Germinal center (tissue), 1 donor: ENCODE measurements around the gene LAPTM5.
"Not testable (repeated sequence)": the region's sequence is repeated elsewhere in the genome, so short reads cannot be mapped to it uniquely, and the experiment has no call there.

Experiments used
- DNase-seq: peaks from one replicate; pipeline ENCODE4 v3.0.0; 2012; ENCODE audit warnings: mixed read lengths, low spot score

Gene LAPTM5

GRCh38 chr1:30757352-30758120 lies at the start of gene LAPTM5:
Gene LAPTM5, minus strand, starts transcription at chr1:30757774. Its CDS starts 29 bp downstream, at chr1:30757745.
- DNase-seq = peak; percentile 63

DNA sequence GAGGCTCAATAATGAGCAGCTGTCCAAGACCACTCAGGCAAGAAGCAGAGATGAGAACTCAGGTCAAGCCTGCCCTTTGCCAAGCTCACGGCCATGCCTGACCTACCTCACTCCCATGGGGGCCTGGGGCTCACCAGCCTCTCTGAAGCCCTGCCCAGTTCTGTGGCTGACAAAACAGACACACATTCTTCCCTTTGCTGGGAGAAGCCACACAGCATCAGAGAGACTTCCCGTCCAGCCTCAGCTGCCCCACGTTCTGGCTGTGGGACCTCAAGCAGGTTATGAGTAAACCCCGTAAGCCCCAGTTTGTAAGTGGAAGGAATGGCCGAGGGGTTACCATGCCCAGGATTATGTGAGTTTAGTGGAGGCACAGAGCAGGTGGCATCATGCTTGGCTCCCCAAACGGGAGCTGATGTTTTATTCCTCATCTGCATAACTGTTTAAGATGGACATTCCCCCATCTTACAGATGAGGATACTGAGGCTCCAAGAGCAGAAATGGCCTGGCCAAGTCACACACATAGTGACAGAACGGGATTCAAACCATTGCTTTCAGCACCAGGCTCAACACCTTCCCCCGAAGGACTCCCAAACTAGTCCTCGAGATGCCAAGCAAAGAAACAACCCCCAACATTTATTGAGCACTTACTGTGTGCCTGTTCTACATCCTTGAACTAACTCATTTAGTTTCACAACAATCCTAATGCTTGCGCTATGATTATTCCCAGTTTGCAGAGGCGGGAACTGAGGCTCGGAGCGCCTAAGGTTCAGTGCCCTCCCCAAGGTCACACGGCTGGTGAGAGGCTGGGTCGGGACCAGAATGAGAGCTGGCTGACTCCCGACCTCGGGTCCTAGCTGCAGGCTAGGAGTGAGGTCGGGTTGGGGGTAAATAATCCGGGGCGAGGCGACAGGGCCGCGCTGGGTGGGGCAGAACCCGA lies 49.1 kb upstream of the LAPTM5 start:
- no peak for DNase-seq

DNA sequence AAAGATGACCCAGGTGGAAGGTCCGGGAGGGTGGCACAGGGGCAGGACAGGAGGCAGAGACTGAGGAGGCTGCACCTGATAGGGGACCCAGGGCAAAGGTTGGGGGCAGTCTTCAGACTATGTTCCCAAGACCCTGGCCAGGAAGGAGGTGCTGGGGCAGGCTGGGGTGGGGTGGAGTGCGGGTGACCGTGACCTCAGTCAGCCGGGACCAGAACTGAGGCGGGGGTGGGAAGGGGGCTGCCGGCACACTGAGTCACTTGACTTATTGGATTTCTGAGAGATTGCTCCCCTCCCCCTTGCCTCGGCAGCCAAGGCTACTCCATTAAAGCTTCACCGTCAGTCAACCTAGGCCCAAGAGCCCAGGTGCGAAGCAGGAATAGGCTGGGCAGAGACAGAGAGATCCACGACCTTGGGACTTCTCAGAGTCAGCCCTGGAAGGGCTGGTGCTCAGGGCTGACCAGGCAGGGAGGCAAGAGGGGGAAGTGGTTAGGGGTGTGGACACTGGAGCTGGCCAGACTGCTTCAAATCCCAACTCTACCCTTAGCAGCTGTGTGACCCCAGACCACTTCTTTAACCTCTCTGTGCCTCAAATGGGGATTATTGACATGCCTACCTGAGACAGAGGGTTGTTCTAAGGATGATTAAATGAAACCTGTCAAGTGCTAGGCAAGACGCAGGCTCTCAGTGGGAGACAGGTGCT lies 47.9 kb upstream of the LAPTM5 start:
- DNase-seq = no peak

DNA sequence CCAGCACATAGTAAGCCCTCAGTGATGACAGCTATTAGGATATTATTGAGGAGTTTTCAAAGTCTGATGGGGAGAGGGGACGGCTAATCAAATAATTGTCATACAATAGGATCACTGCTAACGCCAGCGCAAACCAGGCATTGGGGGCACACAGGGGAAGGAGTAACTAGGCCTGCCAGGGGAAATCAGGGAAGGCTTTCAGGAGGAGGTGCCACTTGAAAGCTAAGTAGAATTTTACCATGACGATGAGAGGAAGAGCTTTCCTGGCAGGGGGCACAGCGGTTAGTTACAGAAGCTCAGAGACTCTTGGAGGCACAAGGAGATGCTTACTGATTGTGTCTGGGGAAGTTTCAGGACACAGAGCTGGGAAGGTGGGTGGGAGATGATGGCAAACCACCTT lies 47.2 kb upstream of the LAPTM5 start:
- DNase-seq = no peak

GRCh38 chr1:30804352-30804751 lies 46.8 kb upstream of the LAPTM5 start:
- no peak for DNase-seq

- no peak for DNase-seq
These were observed 46.0 kb upstream of the LAPTM5 start for GRCh38 chr1:30803562-30803961.

- peak; percentile 70 for DNase-seq
These were observed 44.2 kb upstream of the LAPTM5 start for GRCh38 chr1:30801771-30802198.

DNA sequence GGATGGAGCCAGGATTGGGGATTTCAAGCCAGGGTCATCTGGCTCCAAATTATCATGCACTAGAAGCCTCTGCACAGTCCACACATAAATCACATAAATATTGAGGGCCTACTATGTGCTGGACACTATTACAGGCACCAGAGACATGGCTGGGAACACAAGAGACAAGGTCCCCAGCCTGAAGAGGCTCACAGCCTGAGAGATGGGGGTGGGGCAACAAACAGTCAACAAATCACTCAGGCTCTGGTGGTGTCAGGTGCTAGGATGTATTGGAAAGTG lies 41.6 kb upstream of the LAPTM5 start:
- DNase-seq = no peak

DNA sequence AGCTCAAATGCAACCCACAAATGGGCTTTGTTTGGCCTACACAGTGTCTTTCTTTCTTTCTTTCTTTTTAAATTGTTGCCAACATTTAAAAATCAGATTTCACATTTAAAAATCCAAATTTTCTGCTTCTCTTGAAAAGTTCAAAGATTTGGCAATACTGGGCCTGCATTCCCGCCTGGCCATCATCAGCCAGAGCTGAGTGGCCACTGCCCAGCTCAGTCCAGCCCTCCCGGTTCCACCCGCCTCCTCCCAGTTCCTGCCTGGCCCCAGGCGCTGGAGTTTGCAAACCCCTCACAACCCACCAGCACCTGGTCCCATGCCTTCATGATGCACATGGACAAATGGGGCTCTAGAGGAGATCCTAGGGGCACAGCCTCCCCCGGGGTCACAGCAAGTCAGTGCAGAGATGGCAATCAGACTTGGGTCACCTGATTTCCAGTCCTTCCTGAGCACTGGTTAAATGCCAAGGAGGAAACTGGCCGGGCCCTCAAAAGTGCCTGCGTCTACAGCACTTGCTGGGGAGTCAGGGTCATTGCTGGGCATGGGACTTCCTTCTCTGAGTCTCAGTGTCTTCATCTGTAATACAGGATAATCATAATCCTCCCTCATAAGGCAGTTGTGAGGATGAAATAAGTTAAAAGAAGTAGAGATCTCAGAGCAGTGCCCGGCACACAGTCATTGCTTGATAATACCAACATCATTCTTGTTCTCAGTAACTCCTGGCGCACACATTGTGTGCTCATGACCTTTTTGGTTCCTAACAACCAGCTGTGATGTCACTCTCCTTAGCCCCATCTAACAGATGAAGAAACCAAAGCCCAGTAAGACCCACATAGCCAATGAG lies 41.0 kb upstream of the LAPTM5 start:
- DNase-seq = no peak

DNA sequence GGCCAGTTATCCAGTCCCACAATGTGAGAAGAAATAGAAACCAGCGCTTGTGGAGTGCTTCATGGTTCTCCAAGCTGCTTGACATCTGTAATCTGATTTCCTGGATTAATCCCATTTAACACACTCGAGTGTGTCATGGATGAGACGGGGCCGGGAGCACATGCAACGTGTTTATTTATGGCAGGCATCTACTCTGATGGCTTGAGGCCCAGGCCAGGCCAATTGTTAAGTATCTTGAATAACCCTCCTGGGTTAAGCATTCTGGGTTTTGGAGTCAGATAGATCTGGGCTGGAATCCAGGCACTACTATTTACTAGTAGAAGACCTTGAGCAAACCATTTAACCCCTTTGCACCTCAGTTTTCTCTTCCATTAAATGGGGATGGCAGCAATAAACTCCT lies 37.5 kb upstream of the LAPTM5 start:
- DNase-seq = no peak

DNA sequence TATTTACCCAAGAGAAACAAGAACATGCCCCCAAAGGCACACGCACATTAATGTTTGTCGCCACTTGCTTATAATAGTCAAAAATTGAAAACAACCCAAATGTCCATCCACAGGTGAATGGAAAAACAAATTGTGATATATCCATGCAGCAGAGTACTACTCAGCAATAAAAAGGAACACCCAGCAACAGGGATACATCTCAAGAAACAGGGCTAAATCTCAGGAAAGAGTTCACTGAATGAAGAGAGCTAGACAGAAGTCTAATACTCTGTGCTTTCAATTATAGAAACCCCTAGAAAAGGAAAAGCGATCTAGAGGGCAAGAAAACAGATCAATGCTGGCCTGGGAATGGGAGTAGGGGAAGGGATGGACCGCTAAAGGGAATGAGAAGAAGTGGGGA lies 36.7 kb upstream of the LAPTM5 start:
- no peak for DNase-seq

DNA sequence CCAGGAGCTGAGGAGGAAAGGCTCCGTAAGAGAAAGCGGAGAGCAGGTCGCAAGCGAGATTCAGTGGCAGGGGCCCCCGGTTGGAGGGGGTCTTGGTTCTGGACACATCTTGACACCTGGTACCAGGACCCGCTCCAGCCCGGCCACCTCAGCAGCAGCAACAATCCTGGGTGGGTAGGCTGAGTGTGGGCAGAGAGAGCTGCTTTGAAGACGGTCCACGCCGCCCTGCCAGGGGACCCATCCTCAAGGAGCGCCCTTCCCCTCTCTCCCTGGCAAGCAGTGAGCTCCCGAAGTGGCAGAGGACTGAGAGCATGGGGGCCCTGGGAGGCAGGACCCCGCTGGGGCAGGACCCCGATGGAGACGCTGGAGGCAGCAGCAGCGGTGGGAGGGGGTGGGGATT lies 35.6 kb upstream of the LAPTM5 start:
- DNase-seq = no peak

DNA sequence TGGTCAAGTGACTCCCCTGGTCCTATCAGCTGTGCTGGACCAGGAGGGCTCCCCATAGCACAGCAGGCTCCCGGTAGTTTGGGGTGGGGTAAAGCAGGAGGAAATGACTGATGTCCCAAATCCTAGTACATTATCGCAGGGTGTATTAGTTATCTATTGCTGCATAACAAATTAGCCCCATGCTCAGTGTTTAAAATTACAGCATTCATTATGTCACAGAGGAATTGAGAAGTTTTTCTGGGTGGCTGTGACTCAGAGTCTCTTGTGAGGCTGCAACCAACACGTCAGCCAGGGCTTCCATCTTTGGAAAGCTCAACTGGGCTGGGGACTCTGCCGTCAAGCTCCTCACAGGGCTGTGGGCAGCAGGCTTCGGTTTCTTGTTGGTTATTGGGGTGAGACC lies 34.3 kb upstream of the LAPTM5 start:
- no peak for DNase-seq

DNA sequence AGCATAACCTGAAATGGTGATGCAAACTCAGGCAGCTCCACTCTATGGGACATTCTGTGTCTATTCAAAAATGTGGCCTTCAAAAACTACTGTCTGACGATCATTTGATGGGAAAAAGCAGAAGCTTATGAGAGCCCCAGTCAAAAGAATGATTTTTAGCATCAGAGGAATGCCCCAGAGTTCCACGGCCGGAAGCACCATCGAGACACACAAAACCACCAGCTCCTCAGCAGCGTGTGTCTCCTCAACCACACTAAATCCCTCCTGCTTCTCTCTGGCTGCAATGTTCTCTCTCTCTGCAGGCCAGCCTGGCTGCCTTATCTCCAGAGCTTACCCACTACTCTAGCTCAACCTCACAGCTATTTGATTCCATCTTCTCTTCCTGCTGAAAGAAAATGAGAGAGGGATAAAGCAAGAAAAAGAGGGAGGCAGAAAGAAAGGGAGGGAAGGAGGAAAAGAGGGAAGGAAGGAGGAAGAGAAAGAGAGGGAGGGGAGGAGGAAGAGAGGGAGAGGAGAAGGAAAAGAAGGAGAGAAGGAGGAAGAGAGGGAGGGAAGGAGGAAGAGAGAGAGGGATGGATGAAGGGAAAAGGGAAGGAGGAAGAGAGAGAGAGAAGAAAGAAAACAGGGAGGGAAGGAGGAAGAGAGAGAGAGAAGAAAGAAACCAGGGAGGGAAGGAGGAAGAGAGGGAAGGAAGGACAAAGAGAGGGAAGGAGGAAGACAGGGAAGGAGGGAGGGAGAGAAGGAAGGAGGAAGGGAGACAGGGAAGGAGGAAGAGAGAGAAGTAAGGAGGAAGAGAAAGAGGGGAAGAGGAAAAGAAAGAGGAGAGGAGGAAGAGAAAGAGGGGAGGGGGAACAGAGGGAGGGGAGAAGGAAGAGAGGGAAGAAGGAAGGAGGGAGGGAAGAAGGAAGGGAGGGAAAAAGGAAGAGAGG lies 33.5 kb upstream of the LAPTM5 start:
- peak; percentile 44 for DNase-seq

DNA sequence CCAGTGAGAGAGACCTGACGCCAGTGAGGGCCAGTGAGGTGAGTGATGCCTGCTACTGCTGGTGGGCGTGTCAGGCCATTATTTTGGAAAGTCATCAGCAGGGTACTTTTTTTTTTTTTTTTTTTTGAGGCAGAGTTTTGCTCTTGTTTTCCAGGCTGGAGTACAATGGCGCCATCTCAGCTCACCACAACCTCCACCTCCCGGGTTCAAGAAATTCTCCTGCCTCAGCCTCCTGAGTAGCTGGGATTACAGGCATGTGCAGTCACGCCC lies 32.6 kb upstream of the LAPTM5 start:
- DNase-seq = not testable (repeated sequence)

DNA sequence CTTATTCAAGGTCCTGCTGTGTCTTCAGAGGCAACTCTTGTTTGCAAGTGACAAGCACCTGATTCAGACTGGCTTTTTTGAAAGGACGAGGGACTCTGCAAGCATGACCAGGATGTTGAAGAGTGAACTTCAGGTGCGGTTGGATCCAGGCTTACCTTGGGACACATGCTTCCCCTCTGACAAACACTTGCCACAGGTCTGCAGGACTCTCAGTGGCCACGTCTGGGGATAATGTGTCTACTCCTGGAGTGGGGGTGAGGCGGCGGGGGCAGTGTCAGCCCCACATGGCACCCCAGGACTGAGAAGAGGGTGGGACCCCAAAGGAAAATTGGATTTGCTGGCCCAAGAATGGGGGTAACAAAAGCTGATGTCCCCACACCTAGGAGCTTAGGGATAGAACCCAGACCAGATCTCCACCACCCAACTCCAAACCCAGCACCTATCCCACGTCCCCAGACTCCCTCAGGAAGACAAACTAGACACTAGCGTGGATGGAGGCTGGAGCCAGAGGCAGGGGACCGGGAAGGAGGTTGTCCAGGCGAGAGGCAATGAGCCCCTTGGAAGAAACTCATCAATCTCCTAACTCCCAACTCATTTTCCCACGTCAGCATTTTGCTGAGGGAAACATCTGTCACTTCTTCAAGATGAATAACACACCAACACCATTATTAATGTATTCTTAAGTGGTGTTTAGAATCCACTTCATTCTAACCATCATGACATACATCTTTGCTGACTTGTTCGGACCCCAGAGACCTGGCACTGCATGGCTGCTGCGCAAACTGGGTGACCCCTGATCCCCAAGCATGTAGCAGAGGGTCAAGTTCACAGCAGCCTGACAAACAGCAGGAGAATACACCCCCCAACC lies 32.0 kb upstream of the LAPTM5 start:
- no peak for DNase-seq

GRCh38 chr1:30788580-30789387 lies 31.2 kb upstream of the LAPTM5 start:
- DNase-seq = no peak

DNA sequence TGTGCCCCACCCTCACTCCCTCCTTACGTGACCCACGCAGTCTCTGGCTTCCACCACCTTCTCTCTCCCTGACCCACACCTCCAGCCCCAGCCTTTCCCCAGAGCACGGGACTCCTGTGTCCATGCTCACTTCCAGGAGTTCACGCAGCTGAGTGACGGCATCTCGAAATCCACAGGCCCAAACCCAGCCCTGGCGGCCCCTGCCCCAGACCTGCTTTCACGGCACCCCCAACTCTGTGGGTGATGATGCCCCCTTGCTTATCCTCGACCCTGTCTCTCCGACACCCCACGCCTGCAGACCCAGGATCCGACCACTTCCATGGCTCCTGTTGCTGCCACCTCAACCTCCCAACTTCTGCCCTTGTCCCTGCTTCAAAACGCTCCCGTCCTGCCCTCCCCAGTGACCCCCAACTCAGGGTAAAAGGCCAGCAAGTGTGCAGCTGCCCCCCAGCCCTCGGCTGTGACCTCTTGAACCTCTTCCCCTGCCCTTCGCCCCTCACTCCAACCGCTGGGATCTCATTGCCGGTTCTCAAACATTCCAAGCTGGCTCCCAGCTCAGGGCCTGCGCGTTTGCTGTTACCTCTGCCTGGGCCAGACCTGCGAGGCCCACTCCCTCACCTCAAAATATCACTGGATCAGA lies 30.4 kb upstream of the LAPTM5 start:
- no peak for DNase-seq

- DNase-seq = no peak
These were observed 29.7 kb upstream of the LAPTM5 start for GRCh38 chr1:30787266-30787665.
